ENCODE data around the gene LYPD1.

LYPD1 gene

DNA sequence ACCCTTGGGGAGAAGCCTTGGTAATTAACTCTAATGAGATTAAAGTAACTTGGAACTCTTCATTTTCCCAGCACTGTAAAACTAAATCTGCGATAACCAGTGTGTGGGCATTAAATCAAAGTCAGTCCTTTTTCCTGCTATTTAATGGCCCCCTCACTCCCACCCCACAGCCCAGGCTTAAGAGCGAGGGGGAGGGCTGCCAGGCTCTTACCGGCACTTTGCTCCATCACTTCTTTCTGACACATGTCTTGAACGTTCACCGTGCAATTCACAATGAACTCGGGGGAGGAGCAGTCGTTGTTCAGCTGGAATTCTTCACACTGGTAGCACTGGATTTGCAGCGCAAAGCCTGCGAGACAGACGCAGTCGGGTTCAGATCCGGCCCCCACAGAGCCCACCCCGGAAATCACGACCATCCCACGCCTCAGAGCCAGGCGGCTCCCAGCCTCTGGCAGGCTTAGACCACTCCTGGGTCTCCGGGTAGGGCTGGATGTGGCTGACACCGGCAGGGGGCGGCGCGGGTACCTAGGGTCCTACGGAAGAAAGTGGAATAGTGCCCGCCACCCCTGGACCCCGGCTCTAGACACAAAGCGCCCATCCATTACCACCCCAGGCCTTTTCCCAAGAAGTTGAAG, 1.7 kb downstream of the LYPD1 start:
- no peak for DNase-seq

DNA sequence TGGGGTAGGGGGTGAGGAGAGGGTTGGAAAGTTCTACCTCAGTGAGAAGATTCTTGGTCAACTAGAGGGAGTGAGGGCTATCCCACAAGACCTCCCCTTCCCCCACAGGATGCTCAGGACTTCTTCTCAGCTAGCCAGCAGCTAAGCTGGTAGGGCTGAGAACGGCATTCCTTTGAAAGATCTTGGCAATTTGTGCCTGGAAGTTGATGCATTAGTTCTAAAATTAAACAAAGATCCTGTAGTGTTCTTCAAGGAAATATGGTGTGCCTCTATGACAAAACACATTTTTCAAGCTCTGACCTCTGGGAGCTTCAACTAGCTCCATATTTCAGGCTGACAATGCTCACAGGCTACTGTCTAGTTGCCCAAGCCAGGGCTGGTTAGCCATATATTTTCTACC, 2.3 kb downstream of the LYPD1 start:
- no peak for DNase-seq

- no peak for DNase-seq
Observed at GRCh38 chr2:132665401-132666140, 4.4 kb downstream of the LYPD1 start.

- no peak for DNase-seq
Observed at GRCh38 chr2:132664096-132664495, 5.9 kb downstream of the LYPD1 start.

DNA sequence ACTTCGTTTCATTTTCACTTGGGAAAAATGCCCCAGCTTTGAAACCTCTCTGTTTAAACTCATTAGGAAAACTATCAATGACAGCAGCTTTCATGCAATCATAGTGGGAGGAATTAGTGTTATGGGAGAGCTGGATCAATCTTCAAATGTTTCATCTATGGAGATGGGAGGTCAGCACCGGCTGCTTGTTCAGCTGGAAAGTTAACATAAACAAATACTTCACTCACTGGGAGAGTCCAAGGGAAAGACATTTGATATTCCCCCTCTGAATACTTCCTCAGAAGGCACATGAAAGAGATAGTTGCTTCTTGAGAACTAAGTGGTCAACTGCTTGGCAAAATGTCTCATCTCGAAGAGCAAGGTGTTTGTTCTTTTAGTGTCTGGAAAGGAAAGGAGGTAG, 7.3 kb downstream of the LYPD1 start:
- DNase-seq, result no peak

DNA sequence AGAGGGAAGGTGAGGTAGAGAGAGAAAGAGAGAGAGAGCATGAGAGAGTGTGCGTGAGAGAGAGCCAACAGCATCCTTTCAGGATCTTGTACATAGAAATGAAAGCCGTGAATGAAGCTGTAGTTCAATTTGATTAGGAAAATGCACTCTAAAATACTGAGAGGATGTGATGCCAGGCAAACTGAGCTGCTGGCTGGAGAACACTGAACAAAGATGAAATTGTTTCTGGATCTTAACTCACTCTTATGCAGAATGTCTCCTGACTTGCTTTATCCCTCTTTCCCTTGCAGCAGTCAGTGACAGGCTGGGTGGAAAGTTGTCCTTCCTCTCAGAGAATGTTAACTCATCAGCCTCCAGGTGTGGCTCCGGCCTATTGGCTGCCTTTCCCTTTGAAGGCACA, 10.7 kb downstream of the LYPD1 start:
- no peak for DNase-seq

DNA sequence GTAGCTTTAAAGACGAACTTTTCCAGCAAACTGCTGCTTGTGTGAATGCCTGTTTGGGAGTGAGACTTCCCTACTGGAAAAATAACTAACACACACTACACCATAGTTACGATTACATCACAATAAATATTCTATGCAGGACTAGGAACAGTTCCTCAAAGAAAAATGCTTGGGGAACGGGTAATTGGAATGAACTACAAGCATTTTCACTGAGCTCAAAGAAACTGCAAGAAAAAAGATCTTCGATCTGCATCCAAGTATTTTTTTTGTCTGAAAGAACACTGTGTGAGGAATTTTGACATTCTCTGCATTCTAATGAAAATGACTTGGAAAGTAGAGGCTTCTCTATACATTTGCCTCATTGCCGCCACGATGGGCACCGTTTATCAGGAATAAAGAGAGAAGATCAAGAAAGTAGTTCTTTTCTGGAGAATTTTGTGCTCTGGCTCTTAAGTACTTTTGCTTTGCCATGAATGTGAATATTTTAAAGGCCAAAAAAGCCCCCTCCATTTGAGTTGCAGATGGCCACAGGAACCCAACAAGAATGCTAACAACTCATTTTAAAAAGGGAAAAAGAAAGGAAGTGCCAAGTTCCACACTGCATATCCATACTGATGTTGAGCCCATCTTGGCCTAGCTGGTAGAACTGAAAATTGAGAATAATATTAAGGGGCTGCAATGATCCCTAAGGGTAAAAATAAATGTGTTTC, 13.6 kb downstream of the LYPD1 start:
- DNase-seq, result no peak

GRCh38 chr2:132654968-132655367, 15.0 kb downstream of the LYPD1 start:
- DNase-seq, result no peak

GRCh38 chr2:132654335-132654734, 15.7 kb downstream of the LYPD1 start:
- DNase-seq, result no peak

- DNase-seq, result no peak
Observed at GRCh38 chr2:132652474-132652873, 17.5 kb downstream of the LYPD1 start.

GRCh38 chr2:132651115-132652045, 18.6 kb downstream of the LYPD1 start:
- no peak for DNase-seq

- DNase-seq, result no peak
Observed at GRCh38 chr2:132646540-132647108, 23.4 kb downstream of the LYPD1 start.

- peak; percentile 30 for DNase-seq
Observed at GRCh38 chr2:132645722-132646539, 24.1 kb downstream of the LYPD1 start.

DNA sequence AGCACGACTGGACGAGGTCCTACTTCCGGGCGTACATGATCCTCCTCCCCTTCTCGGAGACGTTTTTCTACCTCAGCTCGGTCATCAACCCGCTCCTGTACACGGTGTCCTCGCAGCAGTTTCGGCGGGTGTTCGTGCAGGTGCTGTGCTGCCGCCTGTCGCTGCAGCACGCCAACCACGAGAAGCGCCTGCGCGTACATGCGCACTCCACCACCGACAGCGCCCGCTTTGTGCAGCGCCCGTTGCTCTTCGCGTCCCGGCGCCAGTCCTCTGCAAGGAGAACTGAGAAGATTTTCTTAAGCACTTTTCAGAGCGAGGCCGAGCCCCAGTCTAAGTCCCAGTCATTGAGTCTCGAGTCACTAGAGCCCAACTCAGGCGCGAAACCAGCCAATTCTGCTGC, 24.8 kb downstream of the LYPD1 start:
- DNase-seq, result no peak

DNA sequence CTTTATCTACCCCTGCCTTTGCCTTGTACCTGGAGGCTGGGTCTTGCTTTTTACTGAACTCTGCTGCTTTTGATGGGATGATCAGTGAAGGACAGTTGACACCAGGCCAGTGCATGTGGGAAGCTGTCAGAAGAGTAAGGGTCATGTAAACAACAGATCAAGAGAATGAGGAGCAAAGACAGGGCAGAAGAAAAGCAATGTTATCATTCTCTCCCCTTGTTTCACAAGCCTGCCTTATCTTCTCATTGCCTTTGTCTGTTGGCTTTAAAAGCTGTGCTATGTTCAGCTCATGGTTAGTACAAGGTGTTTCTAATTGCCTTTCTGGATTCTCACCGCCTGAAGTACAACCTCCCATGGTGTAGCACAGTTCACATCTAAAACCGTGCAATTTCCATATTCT, 27.6 kb downstream of the LYPD1 start:
- no peak for DNase-seq

DNA sequence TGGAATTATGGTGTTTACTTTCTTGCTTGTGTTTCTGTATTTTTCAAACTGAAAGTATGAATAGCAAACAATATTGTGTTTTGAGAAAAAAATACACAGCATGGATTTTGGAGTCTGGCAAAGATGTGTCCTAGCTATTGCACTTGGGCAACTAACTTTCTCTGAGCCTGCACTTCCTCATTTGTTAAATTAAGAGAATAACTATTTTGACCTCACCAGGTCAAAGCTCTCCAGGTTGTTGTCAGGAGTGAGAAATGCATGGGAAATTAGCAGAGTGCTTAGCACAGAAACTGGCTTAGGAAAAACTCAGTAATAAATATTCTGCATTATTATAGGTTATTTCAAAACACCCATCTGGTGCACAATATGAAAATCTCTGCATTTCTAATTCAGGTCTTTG, 28.2 kb downstream of the LYPD1 start:
- no peak for DNase-seq

- DNase-seq, result no peak
Observed at GRCh38 chr2:132640116-132640515, 29.9 kb downstream of the LYPD1 start.

DNA sequence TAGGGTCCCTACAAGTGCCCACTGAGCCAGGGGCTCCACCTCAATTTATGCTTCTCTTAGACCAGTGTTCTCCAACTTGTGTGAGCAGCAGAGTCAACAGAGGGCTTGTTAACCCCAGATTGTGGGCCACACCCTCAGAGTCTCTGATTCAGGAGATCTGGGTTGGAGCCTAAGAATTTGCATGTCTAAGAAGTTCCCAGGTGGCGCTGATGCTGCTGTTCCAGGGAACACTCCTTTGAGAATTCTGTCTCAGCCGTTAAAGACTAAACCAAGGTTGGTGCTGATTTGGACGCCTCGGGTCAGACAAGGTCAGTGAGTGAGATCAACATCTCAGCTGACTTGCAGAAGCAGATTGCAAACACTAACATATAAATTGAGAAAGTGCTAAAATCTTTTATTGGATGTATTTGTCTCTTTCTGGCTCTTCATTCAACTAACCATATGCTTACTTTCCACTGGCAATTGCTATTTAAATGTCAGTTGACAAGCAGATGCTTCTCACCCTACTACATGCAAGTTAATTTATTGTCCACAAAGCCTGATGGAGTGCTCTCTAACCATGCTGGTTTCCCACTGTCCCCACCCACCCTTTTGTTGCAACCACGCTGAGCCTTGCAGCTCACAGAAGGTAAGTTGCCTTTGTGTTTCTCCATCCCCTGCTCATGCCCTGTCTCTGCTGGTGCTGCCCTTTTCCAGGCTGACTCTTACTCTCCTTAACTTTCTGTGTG, 31.5 kb downstream of the LYPD1 start:
- no peak for DNase-seq

DNA sequence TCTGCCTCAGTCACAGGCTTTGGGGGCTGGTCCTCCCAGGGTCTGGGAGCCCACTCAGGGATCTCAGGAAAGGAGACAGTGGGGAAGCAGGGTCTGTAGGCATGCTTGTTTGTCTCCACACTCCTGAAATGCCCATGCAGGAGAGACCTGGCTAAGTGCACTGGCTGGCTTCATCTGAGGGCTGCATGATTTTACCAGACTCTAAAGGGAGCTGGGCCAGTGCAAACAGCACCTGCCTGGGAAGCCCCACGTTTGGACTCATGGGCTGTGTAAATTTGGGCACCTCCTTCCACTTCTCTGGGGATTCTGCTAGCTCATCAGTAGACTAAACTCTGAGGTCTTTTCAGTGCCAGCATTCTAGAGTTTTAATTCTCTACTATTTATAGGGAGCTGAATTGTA, 33.7 kb downstream of the LYPD1 start:
- no peak for DNase-seq

GRCh38 chr2:132633635-132634034, 36.4 kb downstream of the LYPD1 start:
- no peak for DNase-seq

Data from CD4-positive, alpha-beta T cell treated with Interleukin-15 for 1 hour (primary cell).